Activated effector memory CD4-positive, alpha-beta T cell treated with Interleukin-2 at 50 U/mL for 16 hours (primary cell): ENCODE measurements around the gene SNRPA1.
"Not testable (repeated sequence)": the region's sequence is repeated elsewhere in the genome, so short reads cannot be mapped to it uniquely, and the experiment has no call there.

ENCODE experiments used
- DNase-seq: peaks from one replicate; pipeline ENCODE4 v3.0.0-alpha.2; 2020

SNRPA1 gene

GRCh38 chr15:101288905-101289513 is 6.0 kb downstream of the SNRPA1 start:
- DNase-seq = no peak

- DNase-seq = not testable (repeated sequence)
These were observed 7.7 kb downstream of the SNRPA1 start for GRCh38 chr15:101287342-101287741.

GRCh38 chr15:101286471-101287114 is 8.5 kb downstream of the SNRPA1 start:
- no peak for DNase-seq

- DNase-seq = no peak
These were observed 11.1 kb downstream of the SNRPA1 start for GRCh38 chr15:101283931-101284330.

- no peak for DNase-seq
These were observed 15.0 kb downstream of the SNRPA1 start for GRCh38 chr15:101280007-101280406.

- DNase-seq = no peak
These were observed 17.0 kb downstream of the SNRPA1 start for GRCh38 chr15:101277943-101278564.

GRCh38 chr15:101277038-101277822 is 17.8 kb downstream of the SNRPA1 start, which contains the start of gene SELENOS:
TSS of gene SELENOS (minus strand) at chr15:101277485. CDS start at chr15:101277417, 68 bp downstream.
- DNase-seq = peak; percentile 78

- no peak for DNase-seq
These were observed 18.5 kb downstream of the SNRPA1 start for GRCh38 chr15:101276501-101277037.

GRCh38 chr15:101275018-101275417 is 20.0 kb downstream of the SNRPA1 start:
- no peak for DNase-seq

- no peak for DNase-seq
These were observed 21.5 kb downstream of the SNRPA1 start for GRCh38 chr15:101273534-101273933.

GRCh38 chr15:101272584-101272983 is 22.5 kb downstream of the SNRPA1 start:
- no peak for DNase-seq

- no peak for DNase-seq
These were observed 25.4 kb downstream of the SNRPA1 start for GRCh38 chr15:101269479-101270223.

GRCh38 chr15:101267320-101268104 is 27.5 kb downstream of the SNRPA1 start:
- no peak for DNase-seq

- no peak for DNase-seq
These were observed 28.3 kb downstream of the SNRPA1 start for GRCh38 chr15:101266787-101267186.

- DNase-seq = no peak
These were observed 29.0 kb downstream of the SNRPA1 start for GRCh38 chr15:101266034-101266433.

- no peak for DNase-seq
These were observed 30.0 kb downstream of the SNRPA1 start for GRCh38 chr15:101264911-101265641.

GRCh38 chr15:101264011-101264410 is 31.0 kb downstream of the SNRPA1 start:
- no peak for DNase-seq

GRCh38 chr15:101262551-101262950 is 32.5 kb downstream of the SNRPA1 start:
- DNase-seq = no peak

- DNase-seq = peak; percentile 24
These were observed 36.6 kb downstream of the SNRPA1 start for GRCh38 chr15:101258238-101259144.

- no peak for DNase-seq
These were observed 38.3 kb downstream of the SNRPA1 start for GRCh38 chr15:101256757-101257156.
